Panc1 (cell line): ENCODE measurements around the gene TOM1. TPM values are rescaled to one million over a fixed set of nuclear protein-coding genes. Genes with fewer than 3 reads are reported as not detected.

Experiments used
- ATAC-seq: fragments of 200-7000 bp; cut with Tn5 transposase; 2 replicates; pipeline ENCODE4 v1.9.1; 2020; ENCODE audit warnings: mild to moderate bottlenecking, moderate library complexity
- BruUV-seq: library from RNA; stranded (reverse); fragments of 400-500 nt; replicated peaks from 2 replicates; lab custom pipeline; 2021; lab: Mats Ljungman, UMichigan
- CTCF ChIA-PET: fragments of 300-600 bp; sonication (Branson Sonifier 250); formaldehyde crosslinking; loops from one replicate; lab custom pipeline; 2022; ENCODE audit warnings: antibody characterized with exemption; lab: Charles Lee
- POLR2A ChIA-PET: fragments of 300-600 bp; sonication (Branson Sonifier 250); formaldehyde crosslinking; loops from one replicate; lab custom pipeline; 2022; ENCODE audit warnings: antibody characterized with exemption; lab: Charles Lee
- DNase-seq: peaks from one replicate; pipeline ENCODE4 v3.0.0-alpha.2; 2010; ENCODE audit warnings: low read depth, low spot score
- H3K27ac ChIP-seq: 2 replicates; pipeline ENCODE4 v1.5.1; 2011; ENCODE audit warnings: mild to moderate bottlenecking, low read length, inconsistent platforms
- H3K27me3 ChIP-seq: fragments of 200-500 bp; sonication (Bioruptor generic); 2 replicates; pipeline ENCODE4 v1.6.0; 2014; ENCODE audit warnings: low read length, inconsistent platforms; ENCODE audit not compliant: control insufficient read depth, insufficient read depth
- H3K36me3 ChIP-seq: fragments of 200-500 bp; sonication (Bioruptor generic); 2 replicates; pipeline ENCODE4 v1.5.1; 2014; ENCODE audit warnings: inconsistent platforms, mild to moderate bottlenecking, low read length, moderate library complexity; ENCODE audit not compliant: control insufficient read depth, insufficient read depth
- H3K4me1 ChIP-seq: 2 replicates; pipeline ENCODE4 v1.5.1; 2011; ENCODE audit warnings: inconsistent platforms, mild to moderate bottlenecking, low read length, moderate library complexity; ENCODE audit not compliant: control insufficient read depth, insufficient read depth
- H3K4me3 ChIP-seq, 2 experiments: 2 replicates each; pipeline ENCODE4 v1.5.1; 2011 to 2012; ENCODE audit warnings: low read depth in 2 of 2, low read length in 2 of 2, mild to moderate bottlenecking in 2 of 2, inconsistent platforms in 1 of 2, moderate library complexity in 1 of 2
- H3K9me3 ChIP-seq: fragments of 200-500 bp; sonication (Bioruptor generic); 2 replicates; pipeline ENCODE4 v1.5.1; 2014; ENCODE audit warnings: low read depth, mild to moderate bottlenecking, inconsistent platforms, low read length, moderate library complexity; ENCODE audit not compliant: control insufficient read depth, insufficient read depth
- POLR2AphosphoS5 ChIP-seq: IDR thresholded peaks from 2 replicates; pipeline ENCODE4 v1.6.1; 2012; ENCODE audit warnings: mild to moderate bottlenecking, low read depth, low read length, moderate library complexity
- SIN3A ChIP-seq: IDR thresholded peaks from 2 replicates; pipeline ENCODE4 v1.6.1; 2012; ENCODE audit warnings: low read depth, mild to moderate bottlenecking, low read length, moderate library complexity, borderline replicate concordance; ENCODE audit not compliant: insufficient read depth
- TCF7L2 ChIP-seq: IDR thresholded peaks from 2 replicates; pipeline ENCODE4 v1.6.1; 2011; ENCODE audit warnings: mild to moderate bottlenecking, low read depth, low read length, inconsistent platforms
- in situ Hi-C: cut with HindIII; loops from 2 replicates; pipeline ENCODE4 v1.10.0; 2016; ENCODE audit warnings: low sequenced_read_pairs, low pct_unique_long_range_greater_than_20kb
- intact Hi-C: fragments of 100-400 bp; cut with micrococcal nuclease; formaldehyde crosslinking; loops from one replicate; pipeline ENCODE4 v1.10.0; 2022; ENCODE audit not compliant: unreplicated experiment
- total RNA-seq: library from RNA; stranded (reverse); gene quantifications from one replicate; pipeline ENCODE4 v1.2.1, GENCODE V29; 2021; ENCODE audit not compliant: unreplicated experiment
- TF ChIP-seq, protein P1 (sequence below), 2 experiments: IDR thresholded peaks; 2 replicates each; pipeline ENCODE4 v1.6.1; 2011 to 2012; ENCODE audit warnings: low read depth in 2 of 2, control low read depth in 1 of 2, low read length in 1 of 2, mild to moderate bottlenecking in 1 of 2, moderate library complexity in 1 of 2; ENCODE audit not compliant: insufficient read depth in 1 of 2
- TF ChIP-seq, protein P2 (sequence below): fragments of 450-650 bp; IDR thresholded peaks from 2 replicates; pipeline ENCODE4 v1.5.1; 2017; ENCODE audit warnings: mild to moderate bottlenecking

TOM1 gene
- total RNA-seq, 1 experiment from 2014 or later: 32.7 TPM

DNA sequence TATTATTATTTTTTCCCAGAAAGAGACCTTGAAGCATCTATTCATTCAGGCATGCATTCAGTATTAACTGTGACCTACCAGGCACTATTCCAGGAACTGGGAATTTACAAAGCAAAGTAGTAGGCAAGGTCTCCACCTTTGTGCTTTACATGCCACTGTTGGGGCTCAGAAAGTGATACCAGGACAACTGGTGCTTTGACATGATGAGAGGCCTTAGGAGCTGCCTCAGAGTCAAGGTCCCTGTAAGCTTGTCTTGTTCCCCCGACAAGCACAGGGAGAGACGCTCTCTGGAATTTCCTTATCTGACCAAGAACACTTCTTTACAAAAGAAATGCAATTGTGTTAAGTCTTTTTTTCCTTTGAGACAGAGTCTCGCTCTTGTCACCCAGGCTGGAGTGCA lies 78.9 kb downstream of the TOM1 start:
- ChIA-PET CTCF (no interaction called here), POLR2A (interaction anchor here (0.5 kb wide), 1 partner anchor 67 kb away, joined by 9 read pairs; no protein-coding TSS in a partner anchor)
- DNase-seq (no peak), ATAC-seq (no peak)
- Histone ChIP-seq H3K4me3 (no peak overlapping the region), H3K27ac (peak overlapping the region; percentile 95), H3K9me3 (no peaks in the 10 kb centered on the region), H3K36me3 (no peaks in the 10 kb centered on the region; the same call in 1 of the 2 replicates), H3K27me3 (no peaks in the 10 kb centered on the region), H3K4me1 (peaks cover 45% of the 10 kb centered on the region)
- TF ChIP-seq TCF7L2 (no peak), SIN3A (no peak), POLR2AphosphoS5 (no peak)
- TF ChIP-seq, protein P1, sequence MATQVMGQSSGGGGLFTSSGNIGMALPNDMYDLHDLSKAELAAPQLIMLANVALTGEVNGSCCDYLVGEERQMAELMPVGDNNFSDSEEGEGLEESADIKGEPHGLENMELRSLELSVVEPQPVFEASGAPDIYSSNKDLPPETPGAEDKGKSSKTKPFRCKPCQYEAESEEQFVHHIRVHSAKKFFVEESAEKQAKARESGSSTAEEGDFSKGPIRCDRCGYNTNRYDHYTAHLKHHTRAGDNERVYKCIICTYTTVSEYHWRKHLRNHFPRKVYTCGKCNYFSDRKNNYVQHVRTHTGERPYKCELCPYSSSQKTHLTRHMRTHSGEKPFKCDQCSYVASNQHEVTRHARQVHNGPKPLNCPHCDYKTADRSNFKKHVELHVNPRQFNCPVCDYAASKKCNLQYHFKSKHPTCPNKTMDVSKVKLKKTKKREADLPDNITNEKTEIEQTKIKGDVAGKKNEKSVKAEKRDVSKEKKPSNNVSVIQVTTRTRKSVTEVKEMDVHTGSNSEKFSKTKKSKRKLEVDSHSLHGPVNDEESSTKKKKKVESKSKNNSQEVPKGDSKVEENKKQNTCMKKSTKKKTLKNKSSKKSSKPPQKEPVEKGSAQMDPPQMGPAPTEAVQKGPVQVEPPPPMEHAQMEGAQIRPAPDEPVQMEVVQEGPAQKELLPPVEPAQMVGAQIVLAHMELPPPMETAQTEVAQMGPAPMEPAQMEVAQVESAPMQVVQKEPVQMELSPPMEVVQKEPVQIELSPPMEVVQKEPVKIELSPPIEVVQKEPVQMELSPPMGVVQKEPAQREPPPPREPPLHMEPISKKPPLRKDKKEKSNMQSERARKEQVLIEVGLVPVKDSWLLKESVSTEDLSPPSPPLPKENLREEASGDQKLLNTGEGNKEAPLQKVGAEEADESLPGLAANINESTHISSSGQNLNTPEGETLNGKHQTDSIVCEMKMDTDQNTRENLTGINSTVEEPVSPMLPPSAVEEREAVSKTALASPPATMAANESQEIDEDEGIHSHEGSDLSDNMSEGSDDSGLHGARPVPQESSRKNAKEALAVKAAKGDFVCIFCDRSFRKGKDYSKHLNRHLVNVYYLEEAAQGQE (IDR thresholded peaks at IDR 0.05; ENCODE audit: insufficient read depth in 1 of 2, low read depth in 2 of 2, low read length in 1 of 2): no peak
- TF ChIP-seq, protein P2, sequence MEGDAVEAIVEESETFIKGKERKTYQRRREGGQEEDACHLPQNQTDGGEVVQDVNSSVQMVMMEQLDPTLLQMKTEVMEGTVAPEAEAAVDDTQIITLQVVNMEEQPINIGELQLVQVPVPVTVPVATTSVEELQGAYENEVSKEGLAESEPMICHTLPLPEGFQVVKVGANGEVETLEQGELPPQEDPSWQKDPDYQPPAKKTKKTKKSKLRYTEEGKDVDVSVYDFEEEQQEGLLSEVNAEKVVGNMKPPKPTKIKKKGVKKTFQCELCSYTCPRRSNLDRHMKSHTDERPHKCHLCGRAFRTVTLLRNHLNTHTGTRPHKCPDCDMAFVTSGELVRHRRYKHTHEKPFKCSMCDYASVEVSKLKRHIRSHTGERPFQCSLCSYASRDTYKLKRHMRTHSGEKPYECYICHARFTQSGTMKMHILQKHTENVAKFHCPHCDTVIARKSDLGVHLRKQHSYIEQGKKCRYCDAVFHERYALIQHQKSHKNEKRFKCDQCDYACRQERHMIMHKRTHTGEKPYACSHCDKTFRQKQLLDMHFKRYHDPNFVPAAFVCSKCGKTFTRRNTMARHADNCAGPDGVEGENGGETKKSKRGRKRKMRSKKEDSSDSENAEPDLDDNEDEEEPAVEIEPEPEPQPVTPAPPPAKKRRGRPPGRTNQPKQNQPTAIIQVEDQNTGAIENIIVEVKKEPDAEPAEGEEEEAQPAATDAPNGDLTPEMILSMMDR: no peak
- BruUV-seq: no TSS peak
- in situ Hi-C loops: no loop called here
- intact Hi-C loops: no loop called here

DNA sequence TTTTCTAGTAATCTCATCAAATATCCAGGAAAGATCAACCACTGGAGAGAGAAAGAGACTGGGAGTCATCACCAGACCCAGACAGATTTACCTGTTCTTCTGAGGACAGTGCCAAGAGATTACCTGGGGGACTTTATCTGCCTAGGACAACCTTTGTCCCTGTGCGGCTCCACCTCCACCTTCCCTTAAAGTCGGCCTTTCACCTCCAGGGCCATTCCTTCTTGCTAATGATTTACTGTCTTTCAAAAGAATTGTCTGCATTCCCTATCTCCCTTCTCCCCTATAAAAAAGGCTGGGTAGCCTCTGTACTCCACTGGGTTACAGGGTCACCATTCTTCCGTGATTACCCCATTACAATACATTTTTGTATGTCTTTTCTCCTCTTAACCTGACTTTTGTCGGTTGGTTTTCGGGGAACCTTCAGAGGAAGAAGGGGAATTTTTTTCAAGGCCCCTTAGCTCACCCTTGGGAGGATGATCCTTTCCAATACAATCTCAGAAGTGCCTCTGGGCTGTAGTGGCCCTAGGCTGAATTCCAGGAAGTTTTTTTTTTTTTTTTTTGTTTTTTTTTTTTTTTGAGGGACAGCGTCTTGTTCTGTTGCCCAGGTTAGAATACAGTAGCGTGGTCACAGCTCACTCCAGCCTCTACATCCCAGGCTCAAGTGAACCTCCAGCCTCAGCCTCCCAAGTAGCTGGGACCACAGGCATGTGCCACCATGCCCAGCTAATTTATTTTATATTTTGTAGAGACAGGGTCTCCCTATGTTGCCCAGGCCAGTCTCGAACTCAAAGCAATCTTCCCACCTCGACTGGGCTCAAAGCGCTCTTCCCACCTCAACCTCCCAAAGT lies 79.7 kb downstream of the TOM1 start:
- no peak for DNase-seq
- H3K27me3 ChIP-seq: no peaks in the 10 kb centered on the region
- H3K27ac ChIP-seq: peak overlapping the region; percentile 95; the same call in 1 of the 2 replicates
- no peak for ATAC-seq
- POLR2A ChIA-PET: no interaction called here
- BruUV-seq: no TSS peak
- intact Hi-C loops: no loop called here
- peaks cover 49% of the 10 kb centered on the region for H3K4me1 ChIP-seq
- no peaks in the 10 kb centered on the region for H3K9me3 ChIP-seq
- H3K4me3 ChIP-seq: no peak overlapping the region
- CTCF ChIA-PET: no interaction called here
- no peaks in the 10 kb centered on the region; the same call in 1 of the 2 replicates for H3K36me3 ChIP-seq
- in situ Hi-C loops: no loop called here
- TF ChIP-seq, protein P1 (IDR thresholded peaks at IDR 0.05; ENCODE audit: insufficient read depth in 1 of 2, low read depth in 2 of 2, low read length in 1 of 2): no peak
- no peak for TF ChIP-seq SIN3A
